IMR-90 (cell line): ENCODE measurements around the gene ITLN1. TPM values are rescaled to one million over a fixed set of nuclear protein-coding genes. Genes with fewer than 3 reads are reported as not detected.

ENCODE experiments used
- ATAC-seq: fragments of 200-7000 bp; cut with Tn5 transposase; 2 replicates; pipeline ENCODE4 v1.9.1; 2020; ENCODE audit warnings: low read depth, mild to moderate bottlenecking, moderate library complexity
- BruUV-seq: library from RNA; stranded (reverse); fragments of 400-500 nt; replicated peaks from 2 replicates; lab custom pipeline; 2021; lab: Mats Ljungman, UMichigan
- CTCF ChIA-PET: fragments of 300-600 bp; formaldehyde crosslinking; extraction: SDS; loops from one replicate; lab custom pipeline; 2021; ENCODE audit warnings: antibody characterized with exemption; lab: Yijun Ruan, JAX
- POLR2A ChIA-PET: fragments of 300-600 bp; sonication (Branson Sonifier 250); formaldehyde crosslinking; loops from one replicate; lab custom pipeline; 2022; ENCODE audit warnings: antibody characterized with exemption; ENCODE audit not compliant: unreplicated experiment; lab: Charles Lee
- DNase-seq: peaks from one replicate; pipeline ENCODE4 v3.0.0; 2013
- H2AFZ ChIP-seq: replicated peaks from 2 replicates; pipeline ENCODE3; 2013; ENCODE audit warnings: low read length, mild to moderate bottlenecking; ENCODE audit not compliant: poor library complexity
- H2AK5ac ChIP-seq: 2 replicates; pipeline ENCODE4 v1.6.1; 2013; ENCODE audit warnings: low read depth, low read length, inconsistent platforms
- H2AK9ac ChIP-seq: replicated peaks from 2 replicates; pipeline ENCODE3; 2013; ENCODE audit warnings: mild to moderate bottlenecking, low read depth, low read length, moderate library complexity; ENCODE audit not compliant: poor library complexity
- H2BK120ac ChIP-seq: 2 replicates; pipeline ENCODE4 v1.6.1; 2013; ENCODE audit warnings: low read depth, low read length, inconsistent platforms
- H2BK15ac ChIP-seq: 3 replicates; pipeline ENCODE4 v1.6.1; 2013; ENCODE audit warnings: low read depth, low read length, inconsistent platforms
- H2BK20ac ChIP-seq: 2 replicates; pipeline ENCODE4 v1.6.1; 2013; ENCODE audit warnings: low read depth, mild to moderate bottlenecking, inconsistent platforms, low read length, moderate library complexity
- H2BK5ac ChIP-seq: 2 replicates; pipeline ENCODE4 v1.6.1; 2013; ENCODE audit warnings: mild to moderate bottlenecking, low read depth, low read length, inconsistent platforms; ENCODE audit not compliant: poor library complexity, severe bottlenecking
- H3K14ac ChIP-seq: replicated peaks from 2 replicates; pipeline ENCODE4 v1.6.1; 2013; ENCODE audit warnings: low read depth, low read length, inconsistent platforms
- H3K18ac ChIP-seq: 2 replicates; pipeline ENCODE4 v1.6.1; 2013; ENCODE audit warnings: low read depth, low read length, control low read depth
- H3K23ac ChIP-seq: 2 replicates; pipeline ENCODE4 v1.6.1; 2013; ENCODE audit warnings: low read depth, low read length, inconsistent platforms
- H3K27ac ChIP-seq: 2 replicates; pipeline ENCODE4 v1.5.1; 2013; ENCODE audit warnings: mild to moderate bottlenecking, control low read depth, low read length; ENCODE audit not compliant: insufficient read depth
- H3K27me3 ChIP-seq: 2 replicates; pipeline ENCODE4 v1.6.1; 2013; ENCODE audit warnings: low read length; ENCODE audit not compliant: control insufficient read depth, insufficient read depth
- H3K36me3 ChIP-seq: 2 replicates; pipeline ENCODE4 v1.6.1; 2013; ENCODE audit warnings: low read length, mixed read lengths; ENCODE audit not compliant: control insufficient read depth, insufficient read depth
- H3K4ac ChIP-seq: 2 replicates; pipeline ENCODE4 v1.6.1; 2013; ENCODE audit warnings: low read depth, low read length, inconsistent platforms
- H3K4me1 ChIP-seq: 2 replicates; pipeline ENCODE4 v1.6.1; 2013; ENCODE audit warnings: low read length, mixed read lengths; ENCODE audit not compliant: control insufficient read depth, insufficient read depth
- H3K4me2 ChIP-seq: 2 replicates; pipeline ENCODE4 v1.6.1; 2013; ENCODE audit warnings: low read depth, mild to moderate bottlenecking, control low read depth, low read length, moderate library complexity
- H3K4me3 ChIP-seq: 2 replicates; pipeline ENCODE4 v1.5.1; 2013; ENCODE audit warnings: low read depth, mild to moderate bottlenecking, control low read depth, low read length, moderate library complexity; ENCODE audit not compliant: insufficient read depth
- H3K56ac ChIP-seq: 2 replicates; pipeline ENCODE4 v1.6.1; 2013; ENCODE audit warnings: low read length, inconsistent platforms; ENCODE audit not compliant: insufficient read depth; ENCODE audit errors: extremely low read depth
- H3K79me1 ChIP-seq, 2 experiments: 2 replicates each; pipeline ENCODE4 v1.6.1; 2013; ENCODE audit warnings: low read length in 2 of 2, inconsistent platforms in 1 of 2, low read depth in 1 of 2
- H3K9ac ChIP-seq: 2 replicates; pipeline ENCODE4 v1.6.1; 2013; ENCODE audit warnings: low read depth, low read length, control low read depth
- H3K9me1 ChIP-seq: 2 replicates; pipeline ENCODE4 v1.6.1; 2013; ENCODE audit warnings: low read length, inconsistent platforms; ENCODE audit not compliant: insufficient read depth
- H3K9me3 ChIP-seq: 2 replicates; pipeline ENCODE4 v1.6.1; 2013; ENCODE audit warnings: low read length; ENCODE audit not compliant: control insufficient read depth, insufficient read depth
- H4K20me1 ChIP-seq: 2 replicates; pipeline ENCODE4 v1.6.1; 2013; ENCODE audit warnings: low read length, inconsistent platforms; ENCODE audit not compliant: insufficient read depth
- H4K5ac ChIP-seq: 2 replicates; pipeline ENCODE4 v1.6.1; 2013; ENCODE audit warnings: mild to moderate bottlenecking, low read depth, low read length, control low read depth
- H4K8ac ChIP-seq, 2 experiments: 2 replicates each; pipeline ENCODE4 v1.6.1; 2013; ENCODE audit warnings: low read depth in 2 of 2, low read length in 2 of 2, control low read depth in 1 of 2, inconsistent platforms in 1 of 2
- H4K91ac ChIP-seq: 2 replicates; pipeline ENCODE4 v1.6.1; 2013; ENCODE audit warnings: low read depth, low read length, inconsistent platforms; ENCODE audit not compliant: insufficient read depth
- BHLHE40 ChIP-seq: fragments of 150-350 bp; IDR thresholded peaks from 2 replicates; pipeline ENCODE4 v1.6.1; 2016; ENCODE audit warnings: mild to moderate bottlenecking, low read depth, low read length
- CEBPB ChIP-seq: IDR thresholded peaks from 2 replicates; pipeline ENCODE4 v1.6.1; 2012; ENCODE audit warnings: low read depth, low read length, improper control_type of control experiment
- CHD1 ChIP-seq: IDR thresholded peaks from 2 replicates; pipeline ENCODE4 v1.6.1; 2012; ENCODE audit warnings: low read depth, low read length, improper control_type of control experiment
- FOS ChIP-seq: fragments of 150-350 bp; IDR thresholded peaks from 2 replicates; pipeline ENCODE4 v1.6.1; 2016; ENCODE audit warnings: low read depth, low read length
- MAFK ChIP-seq: IDR thresholded peaks from 2 replicates; pipeline ENCODE4 v1.6.1; 2012; ENCODE audit warnings: low read depth, low read length, improper control_type of control experiment
- MAZ ChIP-seq: IDR thresholded peaks from 2 replicates; pipeline ENCODE4 v1.6.1; 2012; ENCODE audit warnings: low read depth, mild to moderate bottlenecking, low read length, improper control_type of control experiment, moderate library complexity, borderline replicate concordance
- MXI1 ChIP-seq: IDR thresholded peaks from 2 replicates; pipeline ENCODE4 v1.6.1; 2012; ENCODE audit warnings: low read depth, mild to moderate bottlenecking, low read length, moderate library complexity, borderline replicate concordance
- RCOR1 ChIP-seq: IDR thresholded peaks from 2 replicates; pipeline ENCODE4 v1.6.1; 2012; ENCODE audit warnings: mild to moderate bottlenecking, low read length, improper control_type of control experiment; ENCODE audit not compliant: insufficient replicate concordance
- RFX5 ChIP-seq: IDR thresholded peaks from 2 replicates; pipeline ENCODE4 v1.8.0; 2012; ENCODE audit warnings: low read depth, mild to moderate bottlenecking, low read length, moderate library complexity
- SMC3 ChIP-seq: fragments of 150-350 bp; IDR thresholded peaks from 2 replicates; pipeline ENCODE4 v1.6.1; 2016; ENCODE audit warnings: low read depth, mild to moderate bottlenecking, antibody characterized with exemption, low read length, moderate library complexity
- WGBS, 2 experiments: methylation state at CpG; one replicate each; pipeline versions ENCODE4 v1.1.5 to v1.1.7; 2013; ENCODE audit warnings: missing lambda C conversion rate in 2 of 2; ENCODE audit not compliant: insufficient read length in 1 of 2; ENCODE audit errors: extremely low coverage in 2 of 2; 5-methylcytosine and 5-hydroxymethylcytosine counted together
- dilution Hi-C: fragments of 300-500 bp; cut with HindIII; formaldehyde crosslinking; loops from one replicate; pipeline ENCODE4 v1.14.3; 2018; ENCODE audit warnings: low sequenced_read_pairs; ENCODE audit not compliant: unreplicated experiment
- in situ Hi-C: fragments of 300-500 bp; cut with MboI; formaldehyde crosslinking; loops from 3 replicates; pipeline ENCODE4 v1.14.3; 2019; ENCODE audit warnings: low sequenced_read_pairs, inconsistent platforms, mixed read lengths
- intact Hi-C: fragments of 100-400 bp; cut with micrococcal nuclease; formaldehyde crosslinking; loops from 2 replicates; pipeline ENCODE4 v1.10.0; 2022
- polyA plus RNA-seq, 3 experiments: library from polyadenylated mRNA; depleted of rRNA; stranded (reverse); fragments of >200 nt; gene quantifications; 2 replicates each; pipeline ENCODE4 v1.2.3, GENCODE V29; 2012; ENCODE audit warnings: low replicate concordance in 1 of 3
- total RNA-seq: library from RNA; depleted of rRNA; stranded (reverse); fragments of >200 nt; gene quantifications from 2 replicates; pipeline ENCODE4 v1.2.3, GENCODE V29; 2012
- TF ChIP-seq, protein P1 (sequence below): fragments of 150-350 bp; IDR thresholded peaks from 2 replicates; pipeline ENCODE4 v1.6.1; 2016; ENCODE audit warnings: low read depth, mild to moderate bottlenecking, low read length, moderate library complexity, borderline replicate concordance
- TF ChIP-seq, protein P2 (sequence below): conservative IDR thresholded peaks from 2 replicates; pipeline ENCODE4 v1.5.1; 2012; ENCODE audit warnings: mild to moderate bottlenecking, low read depth, low read length, improper control_type of control experiment

The ITLN1 gene
- total and polyA plus RNA-seq, 2 of the 4 experiments (the other 2 are of a cell fraction) = not detected

DNA sequence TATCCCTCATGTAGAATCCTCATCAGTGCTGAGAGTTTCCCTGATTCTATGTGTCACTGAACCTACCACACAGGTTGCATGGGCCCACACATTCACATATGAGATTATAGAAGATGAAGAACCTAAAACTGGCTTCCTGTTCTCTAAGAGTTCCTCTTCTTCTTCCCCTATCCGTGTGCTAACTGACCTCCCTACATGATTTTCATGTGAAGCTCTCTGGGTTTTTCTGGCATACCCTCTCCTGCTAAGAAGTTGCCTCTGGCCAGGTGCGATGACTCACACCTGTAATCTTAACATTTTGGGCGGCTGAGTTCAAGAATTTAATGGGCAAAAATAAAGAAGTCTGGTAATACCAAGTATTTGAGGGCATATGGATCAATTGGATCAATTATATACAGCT lies 16.8 kb downstream of the ITLN1 start:
- Histone ChIP-seq H3K9me3 (no peaks in the 10 kb centered on the region), H3K79me1 (no peaks in the 10 kb centered on the region), H3K36me3 (no peaks in the 10 kb centered on the region), H3K9ac (no peak overlapping the region), H3K27me3 (no peaks in the 10 kb centered on the region), H4K20me1 (no peaks in the 10 kb centered on the region), H4K91ac (no peak overlapping the region), H2BK120ac (no peak overlapping the region), H3K27ac (no peak overlapping the region), H3K18ac (no peak overlapping the region), H3K9me1 (no peaks in the 10 kb centered on the region), H3K56ac (no peak overlapping the region), H3K4me3 (no peak overlapping the region), H4K5ac (no peak overlapping the region), H3K14ac (no peak overlapping the region), H4K8ac (no peak overlapping the region), H3K4me2 (no peak overlapping the region), H2BK5ac (no peak overlapping the region), H3K4me1 (no peaks in the 10 kb centered on the region), H2AK9ac (no peak overlapping the region), H2BK20ac (no peak overlapping the region), H2AK5ac (no peak overlapping the region), H3K23ac (no peak overlapping the region), H2BK15ac (no peak overlapping the region), H2AFZ (no peak overlapping the region), H3K4ac (no peak overlapping the region)
- WGBS, 2 experiments = no CpG with 5 or more reads among the region's 3 CpGs
- TF ChIP-seq CHD1 (no peak), BHLHE40 (no peak), CEBPB (no peak), MAZ (no peak), MAFK (no peak), MXI1 (no peak), FOS (no peak), RFX5 (no peak), RCOR1 (no peak), SMC3 (no peak)
- TF ChIP-seq, protein P1, sequence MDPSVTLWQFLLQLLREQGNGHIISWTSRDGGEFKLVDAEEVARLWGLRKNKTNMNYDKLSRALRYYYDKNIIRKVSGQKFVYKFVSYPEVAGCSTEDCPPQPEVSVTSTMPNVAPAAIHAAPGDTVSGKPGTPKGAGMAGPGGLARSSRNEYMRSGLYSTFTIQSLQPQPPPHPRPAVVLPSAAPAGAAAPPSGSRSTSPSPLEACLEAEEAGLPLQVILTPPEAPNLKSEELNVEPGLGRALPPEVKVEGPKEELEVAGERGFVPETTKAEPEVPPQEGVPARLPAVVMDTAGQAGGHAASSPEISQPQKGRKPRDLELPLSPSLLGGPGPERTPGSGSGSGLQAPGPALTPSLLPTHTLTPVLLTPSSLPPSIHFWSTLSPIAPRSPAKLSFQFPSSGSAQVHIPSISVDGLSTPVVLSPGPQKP = no peak
- TF ChIP-seq, protein P2, sequence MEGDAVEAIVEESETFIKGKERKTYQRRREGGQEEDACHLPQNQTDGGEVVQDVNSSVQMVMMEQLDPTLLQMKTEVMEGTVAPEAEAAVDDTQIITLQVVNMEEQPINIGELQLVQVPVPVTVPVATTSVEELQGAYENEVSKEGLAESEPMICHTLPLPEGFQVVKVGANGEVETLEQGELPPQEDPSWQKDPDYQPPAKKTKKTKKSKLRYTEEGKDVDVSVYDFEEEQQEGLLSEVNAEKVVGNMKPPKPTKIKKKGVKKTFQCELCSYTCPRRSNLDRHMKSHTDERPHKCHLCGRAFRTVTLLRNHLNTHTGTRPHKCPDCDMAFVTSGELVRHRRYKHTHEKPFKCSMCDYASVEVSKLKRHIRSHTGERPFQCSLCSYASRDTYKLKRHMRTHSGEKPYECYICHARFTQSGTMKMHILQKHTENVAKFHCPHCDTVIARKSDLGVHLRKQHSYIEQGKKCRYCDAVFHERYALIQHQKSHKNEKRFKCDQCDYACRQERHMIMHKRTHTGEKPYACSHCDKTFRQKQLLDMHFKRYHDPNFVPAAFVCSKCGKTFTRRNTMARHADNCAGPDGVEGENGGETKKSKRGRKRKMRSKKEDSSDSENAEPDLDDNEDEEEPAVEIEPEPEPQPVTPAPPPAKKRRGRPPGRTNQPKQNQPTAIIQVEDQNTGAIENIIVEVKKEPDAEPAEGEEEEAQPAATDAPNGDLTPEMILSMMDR = no peak
- in situ Hi-C loops = no loop called here
- POLR2A ChIA-PET = no interaction called here
- intact Hi-C loops = no loop called here
- ATAC-seq = no peak
- BruUV-seq = no TSS peak
- CTCF ChIA-PET = no interaction called here
- dilution Hi-C loops = no loop called here
- DNase-seq = no peak
